K562 (cell line): ENCODE measurements around the gene POLD4. TPM values are rescaled to one million over a fixed set of nuclear protein-coding genes. Genes with fewer than 3 reads are reported as not detected.

Experiments used
- ATAC-seq: fragments of 200-7000 bp; cut with Tn5 transposase; 3 replicates; pipeline ENCODE4 v1.9.1; 2020; ENCODE audit warnings: moderate library complexity
- BruUV-seq: library from RNA; stranded (reverse); fragments of 400-500 nt; replicated peaks from 2 replicates; lab custom pipeline; 2021; lab: Mats Ljungman, UMichigan
- CTCF ChIA-PET: fragments of 300-600 bp; formaldehyde crosslinking; extraction: SDS; loops from one replicate; lab custom pipeline; 2021; ENCODE audit warnings: low intra/inter-chr PET ratio; lab: Yijun Ruan, JAX
- POLR2A ChIA-PET: fragments of 300-600, 350-650 bp; sonication (Branson Sonifier 250); formaldehyde crosslinking; extraction: SDS; loops from one replicate; lab custom pipeline; 2021; ENCODE audit warnings: antibody characterized with exemption, inconsistent platforms; lab: Yijun Ruan, JAX
- DNase-seq, 4 experiments: peaks; one replicate each; pipeline versions ENCODE4 v3.0.0 to v3.0.0-alpha.2; 2011 to 2018; ENCODE audit warnings: low spot score in 3 of 4, mixed read lengths in 3 of 4; ENCODE audit errors: extremely low read depth in 1 of 4
- FAIRE-seq: peaks from 2 replicates; lab custom pipeline; 2011; peaks lifted over from hg19 to GRCh38; lab: Jason Lieb, UNC
- H2AFZ ChIP-seq: 2 replicates; pipeline ENCODE4 v1.6.0; 2011; ENCODE audit warnings: low read depth, low read length, control low read depth, inconsistent platforms
- H3K27ac ChIP-seq: fragments of 200-600 bp; 3 replicates; pipeline ENCODE4 v1.8.0; 2011; ENCODE audit warnings: low read depth, mild to moderate bottlenecking, control low read depth, inconsistent platforms, low read length, moderate library complexity, mixed read lengths; ENCODE audit errors: extremely low read depth
- H3K27me3 ChIP-seq, 2 experiments: fragments of 300-600 bp in 1 of 2; 2 replicates in 1 of 2; 3 replicates in 1 of 2; pipeline versions ENCODE4 v1.6.0 to v1.8.0; 2011; ENCODE audit warnings: inconsistent platforms in 2 of 2, low read length in 2 of 2, mild to moderate bottlenecking in 1 of 2, mixed read lengths in 1 of 2, moderate library complexity in 1 of 2; ENCODE audit not compliant: control insufficient read depth in 2 of 2, insufficient read depth in 2 of 2
- H3K36me3 ChIP-seq: fragments of 300-600 bp; 3 replicates; pipeline ENCODE4 v1.8.0; 2011; ENCODE audit warnings: mild to moderate bottlenecking, low read length, inconsistent platforms; ENCODE audit not compliant: control insufficient read depth, insufficient read depth
- H3K4me1 ChIP-seq, 2 experiments: fragments of 200-600 bp in 1 of 2; replicated peaks in 1 of 2; 2 replicates in 1 of 2; 3 replicates in 1 of 2; pipeline versions ENCODE4 v1.5.1 to v1.8.0; 2011; ENCODE audit warnings: inconsistent platforms in 2 of 2, low read length in 2 of 2, mild to moderate bottlenecking in 1 of 2, mixed read lengths in 1 of 2, moderate library complexity in 1 of 2; ENCODE audit not compliant: control insufficient read depth in 2 of 2, insufficient read depth in 2 of 2
- H3K4me2 ChIP-seq: 2 replicates; pipeline ENCODE4 v1.6.1; 2011; ENCODE audit warnings: low read length, control low read depth, inconsistent platforms, mixed read lengths; ENCODE audit not compliant: insufficient read depth
- H3K4me3 ChIP-seq: fragments of 200-600 bp; sonication (generic), shearing (Covaris generic); 2 replicates; pipeline ENCODE4 v1.5.1; 2016; ENCODE audit warnings: control low read depth, inconsistent platforms
- H3K79me2 ChIP-seq: fragments of 200-600 bp; 3 replicates; pipeline ENCODE4 v1.8.0; 2011; ENCODE audit warnings: low read length, inconsistent platforms; ENCODE audit not compliant: control insufficient read depth, insufficient read depth
- H3K9ac ChIP-seq, 2 experiments: 2 replicates each; pipeline versions ENCODE4 v1.6.0 to v1.6.1; 2011; ENCODE audit warnings: low read depth in 2 of 2, low read length in 2 of 2, control low read depth in 1 of 2, inconsistent platforms in 1 of 2, mild to moderate bottlenecking in 1 of 2, mixed read lengths in 1 of 2; ENCODE audit not compliant: insufficient read depth in 1 of 2
- H3K9me1 ChIP-seq: one replicate; pipeline ENCODE4 v1.6.0; 2011; ENCODE audit warnings: inconsistent platforms, mild to moderate bottlenecking, low read length, moderate library complexity; ENCODE audit not compliant: control insufficient read depth, insufficient read depth
- H3K9me3 ChIP-seq: replicated peaks from 2 replicates; pipeline ENCODE4 v1.5.1; 2011; ENCODE audit warnings: low read depth, low read length, inconsistent platforms; ENCODE audit not compliant: control insufficient read depth, insufficient read depth
- H4K20me1 ChIP-seq: replicated peaks from 2 replicates; pipeline ENCODE4 v1.6.1; 2011; ENCODE audit warnings: low read length, inconsistent platforms, mixed read lengths; ENCODE audit not compliant: control insufficient read depth, insufficient read depth
- EGR1 ChIP-seq: fragments of 450-650 bp; conservative IDR thresholded peaks from 2 replicates; pipeline ENCODE4 v1.6.1; 2017; ENCODE audit warnings: mild to moderate bottlenecking
- GATAD2B ChIP-seq: fragments of 450-650 bp; IDR thresholded peaks from 2 replicates; pipeline ENCODE4 v1.6.1; 2017; ENCODE audit warnings: mild to moderate bottlenecking, borderline replicate concordance
- POLR2A ChIP-seq: fragments of 450-650 bp; conservative IDR thresholded peaks from 2 replicates; pipeline ENCODE4 v1.6.1; 2016
- SMARCB1 ChIP-seq: IDR thresholded peaks from 2 replicates; pipeline ENCODE4 v1.6.1; 2011; ENCODE audit warnings: improper control_type of control experiment, low read depth; ENCODE audit not compliant: insufficient read length
- SMARCE1 ChIP-seq: fragments of 450-650 bp; IDR thresholded peaks from 2 replicates; pipeline ENCODE4 v1.7.1; 2016; ENCODE audit warnings: mild to moderate bottlenecking
- SRSF1 ChIP-seq: fragments of 200-400 bp; formaldehyde crosslinking; IDR thresholded peaks from 2 replicates; pipeline ENCODE4 v1.6.1; 2017; ENCODE audit warnings: mild to moderate bottlenecking, low read depth, low read length, moderate library complexity
- ZNF124 ChIP-seq: sonication (generic); formaldehyde crosslinking; IDR thresholded peaks from 2 replicates; pipeline ENCODE4 v1.8.1; 2022; ENCODE audit warnings: missing genetic modification reagents
- ZNF766 ChIP-seq: fragments of 200-800 bp; sonication (Bioruptor generic); conservative IDR thresholded peaks from 2 replicates; pipeline ENCODE4 v1.6.1; 2016; ENCODE audit warnings: missing genetic modification characterization, missing compliant biosample characterization
- WGBS: fragments of 100-300 bp; shearing (Covaris generic); methylation state at CpG from one replicate; pipeline ENCODE4 v1.1.6; 2016; ENCODE audit warnings: low coverage, mixed read lengths; ENCODE audit not compliant: insufficient coverage; ENCODE audit errors: missing lambda C conversion rate; 5-methylcytosine and 5-hydroxymethylcytosine counted together
- in situ Hi-C: fragments of 300-500 bp; cut with MboI; formaldehyde crosslinking; loops from 4 replicates; pipeline ENCODE4 v1.15.0; 2018; ENCODE audit warnings: inconsistent platforms, mixed read lengths
- intact Hi-C: fragments of 100-400 bp; cut with micrococcal nuclease; formaldehyde crosslinking; loops from 2 replicates; pipeline ENCODE4 v1.14.2; 2022
- polyA plus RNA-seq, 8 experiments: library from polyadenylated mRNA; depleted of rRNA in 4 of 8; stranded (reverse) in 5 of 8; unstranded in 3 of 8; fragments of >200 nt; fragmentation: Nextera tagmentation in 2 of 8; fragmentation: Illumina TruSeq in 1 of 8; extraction: Ambion mirVana in 2 of 8; extraction: Trizol in 1 of 8; gene quantifications; 2 replicates each; pipeline versions ENCODE4 v1.2.1 to v1.2.3, GENCODE V29; 2011 to 2014; ENCODE audit warnings: inconsistent platforms in 1 of 8, missing spikeins in 1 of 8
- total RNA-seq, 7 experiments: library from RNA; depleted of rRNA in 6 of 7; stranded (reverse); fragments of >200 nt in 6 of 7; fragmentation: Illumina TruSeq in 2 of 7; extraction: Trizol in 2 of 7; gene quantifications; 2 replicates each; pipeline versions ENCODE4 v1.2.1 to v1.2.3, GENCODE V29; 2011 to 2021; ENCODE audit warnings: low replicate concordance in 1 of 7

Gene POLD4
- total and polyA plus RNA-seq, 9 of the 15 experiments (the other 6 are each of a cell fraction or from before 2014, with no cell fraction given): 5.8 to 64.5 (median 18.3) TPM

DNA sequence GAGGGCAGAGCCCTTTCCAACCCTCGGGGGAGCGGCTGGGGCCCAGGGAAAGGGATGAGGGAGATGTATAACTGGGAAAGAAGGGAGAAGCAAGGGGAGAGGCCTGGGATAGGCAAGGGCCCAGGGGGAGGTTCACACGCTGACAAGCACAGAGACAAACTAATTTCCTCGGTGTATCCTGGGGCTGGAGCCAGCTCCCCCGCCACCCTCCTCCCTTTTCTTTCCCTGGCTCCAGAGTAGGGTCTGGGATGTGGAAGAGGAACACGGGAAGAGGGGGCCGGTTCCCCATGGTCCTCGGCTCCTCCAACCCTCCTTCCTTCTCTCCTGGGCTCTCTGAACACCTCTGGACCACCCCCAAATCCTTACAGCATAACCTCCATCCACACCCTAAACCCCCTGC, 13.2 kb upstream of the POLD4 start:
- DNase-seq (no peak), FAIRE-seq (no peak), ATAC-seq (no peak)
- H4K20me1 ChIP-seq: no peaks in the 10 kb centered on the region
- H2AFZ ChIP-seq: no peak overlapping the region
- WGBS: 77% methylated on average over 5 of the region's 8 CpGs
- no peak for TF ChIP-seq SMARCE1
- H3K9ac ChIP-seq: peak overlapping the region in 1 of 2 experiments; percentile 48; a peak in 1 of 4 replicates
- no peak overlapping the region for H3K4me3 ChIP-seq
- no peak overlapping the region for H3K4me2 ChIP-seq
- ChIA-PET CTCF (no interaction called here), POLR2A (interaction anchor here (1.0 kb wide), 1 partner anchor 10 kb away, joined by 3 read pairs; no protein-coding TSS in a partner anchor)
- in situ Hi-C loops (no loop called here), intact Hi-C loops (no loop called here)
- H3K4me1 ChIP-seq: peaks cover 21 to 53% of the 10 kb centered on the region in 2 experiments
- no peaks in the 10 kb centered on the region for H3K9me1 ChIP-seq
- H3K27ac ChIP-seq: no peak overlapping the region
- H3K79me2 ChIP-seq: peaks cover 12% of the 10 kb centered on the region; the same call in 1 of the 3 replicates
- H3K36me3 ChIP-seq: peaks cover 5% of the 10 kb centered on the region; the same call in 1 of the 3 replicates
- H3K9me3 ChIP-seq: no peaks in the 10 kb centered on the region; the same call in 1 of the 2 replicates
- no peaks in the 10 kb centered on the region for H3K27me3 ChIP-seq
- BruUV-seq: no TSS peak

DNA sequence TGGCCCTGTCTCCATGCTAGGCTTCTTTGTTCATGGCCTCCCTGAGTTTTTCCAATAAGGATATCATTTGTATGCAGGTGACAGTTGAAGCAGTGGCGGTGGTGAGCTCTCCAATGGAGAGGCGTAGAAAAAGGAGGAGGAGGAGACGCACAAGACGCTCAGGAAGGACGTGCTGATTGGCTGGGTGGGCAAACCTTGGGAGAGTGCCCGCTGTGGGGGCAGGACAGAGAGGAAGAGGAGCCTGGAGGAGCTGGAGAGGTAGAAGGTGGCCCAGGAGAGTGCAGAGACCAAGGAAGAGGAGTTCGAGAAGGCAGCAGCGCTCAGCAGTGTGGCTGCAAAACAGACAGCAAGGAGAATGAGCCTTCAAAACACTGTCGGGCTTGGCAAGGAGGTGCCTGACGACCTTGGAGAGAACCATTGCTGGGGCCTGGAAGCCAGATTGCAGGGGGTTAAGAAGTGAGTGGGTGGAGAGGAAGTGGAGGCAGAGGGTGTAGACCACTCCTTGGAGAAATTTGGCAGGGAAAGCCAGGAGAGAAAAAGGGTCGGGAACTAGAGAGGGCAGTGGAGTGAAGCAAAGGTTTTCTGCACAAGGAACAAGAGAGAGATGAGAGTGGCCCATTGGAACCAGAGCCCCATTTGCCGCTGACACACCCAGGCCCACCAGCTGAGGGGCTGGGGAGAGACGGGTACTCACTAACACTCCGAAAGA, 12.5 kb upstream of the POLD4 start:
- no peak overlapping the region for H3K4me2 ChIP-seq
- in situ Hi-C loops (no loop called here), intact Hi-C loops (no loop called here)
- no peaks in the 10 kb centered on the region for H3K27me3 ChIP-seq
- H3K36me3 ChIP-seq: peaks cover 5% of the 10 kb centered on the region; the same call in 1 of the 3 replicates
- H3K9me1 ChIP-seq: no peaks in the 10 kb centered on the region
- H3K79me2 ChIP-seq: peaks cover 6% of the 10 kb centered on the region; the same call in 1 of the 3 replicates
- no peak overlapping the region for H3K27ac ChIP-seq
- H3K4me3 ChIP-seq: no peak overlapping the region
- no TSS peak for BruUV-seq
- DNase-seq (no peak), FAIRE-seq (no peak), ATAC-seq (no peak)
- no peaks in the 10 kb centered on the region for H4K20me1 ChIP-seq
- POLR2A ChIA-PET: interaction anchor here (0.5 to 1.2 kb wide), 2 partner anchors 12 to 17 kb away, joined by 3 to 4 read pairs; no protein-coding TSS in a partner anchor
- peak overlapping the region in 1 of 2 experiments; percentile 68; a peak in 1 of 4 replicates for H3K9ac ChIP-seq
- 57% methylated on average over 14 of the region's 14 CpGs for WGBS
- TF ChIP-seq ZNF124 (CRISPR knock-in tag) (no peak), GATAD2B (no peak), SMARCB1 (no peak), SRSF1 (no peak), ZNF766 (CRISPR knock-in tag) (no peak), POLR2A (no peak), EGR1 (peak; percentile 49; the same call in 1 of the 2 replicates)
- TF ChIP-seq, all 486 proteins: peak for 1
- CTCF ChIA-PET: no interaction called here
- no peak overlapping the region for H2AFZ ChIP-seq
- H3K4me1 ChIP-seq: peaks cover 14 to 47% of the 10 kb centered on the region in 2 experiments
- H3K9me3 ChIP-seq: no peaks in the 10 kb centered on the region; the same call in 1 of the 2 replicates
